GM19397 (cell line): ENCODE measurements around the gene ADCY1.
A peak's percentile ranks its signal among the peaks of the same experiment; 100 is the strongest.
"Not testable (repeated sequence)": the region's sequence is repeated elsewhere in the genome, so short reads cannot be mapped to it uniquely, and the experiment has no call there.

Source experiments
- ATAC-seq: cut with Tn5 transposase; IDR thresholded peaks from one replicate; pipeline ENCODE4 v1.9.1; 2021; ENCODE audit warnings: mild to moderate bottlenecking, moderate library complexity; ENCODE audit not compliant: unreplicated experiment

ADCY1 gene

GRCh38 chr7:45725231-45725630 is 151.1 kb downstream of the ADCY1 start:
- ATAC-seq, result not testable (repeated sequence)

DNA sequence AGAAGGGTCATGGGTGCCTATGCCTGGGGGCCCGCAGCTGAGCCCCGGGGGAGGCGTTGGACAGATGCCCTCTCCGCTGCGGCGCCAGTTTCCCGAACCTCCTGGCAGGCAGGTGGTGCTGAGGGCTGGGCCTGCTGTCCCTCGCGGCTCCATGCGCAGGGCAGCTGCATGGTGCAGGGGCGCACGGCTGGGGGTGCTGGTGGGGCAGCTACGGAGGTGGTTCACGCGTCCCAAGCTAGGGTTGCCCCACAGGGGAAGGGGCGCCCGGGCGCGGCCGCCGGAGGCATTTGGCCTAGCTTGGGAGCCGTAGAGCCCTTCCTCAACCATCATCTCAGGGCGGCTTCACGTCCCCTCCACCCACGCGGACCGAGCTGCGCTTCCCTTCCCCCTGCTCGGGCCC is 152.7 kb downstream of the ADCY1 start:
- no peak for ATAC-seq

GRCh38 chr7:45731692-45732443 is 157.7 kb downstream of the ADCY1 start:
- ATAC-seq, result not testable (repeated sequence)

DNA sequence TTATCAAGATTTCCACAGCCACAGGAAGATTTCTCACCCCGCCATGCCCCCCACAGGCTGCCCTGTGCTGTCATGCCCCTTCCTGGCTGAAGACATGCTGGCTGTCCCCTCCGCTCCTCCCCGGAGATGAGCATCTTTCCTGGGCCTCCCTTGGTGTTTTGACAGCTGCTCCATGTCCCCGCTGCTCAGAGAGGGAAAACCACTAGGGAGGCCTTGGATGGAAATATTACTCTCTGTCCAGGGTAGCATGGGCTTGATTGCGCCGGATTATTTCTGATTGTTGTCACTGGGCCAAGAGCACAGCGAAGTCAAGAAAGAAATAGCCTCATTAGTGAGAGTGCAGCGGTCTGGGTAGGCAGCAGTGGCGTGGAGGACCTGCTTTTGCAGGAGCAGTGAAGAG is 164.8 kb downstream of the ADCY1 start:
- ATAC-seq, result not testable (repeated sequence)

DNA sequence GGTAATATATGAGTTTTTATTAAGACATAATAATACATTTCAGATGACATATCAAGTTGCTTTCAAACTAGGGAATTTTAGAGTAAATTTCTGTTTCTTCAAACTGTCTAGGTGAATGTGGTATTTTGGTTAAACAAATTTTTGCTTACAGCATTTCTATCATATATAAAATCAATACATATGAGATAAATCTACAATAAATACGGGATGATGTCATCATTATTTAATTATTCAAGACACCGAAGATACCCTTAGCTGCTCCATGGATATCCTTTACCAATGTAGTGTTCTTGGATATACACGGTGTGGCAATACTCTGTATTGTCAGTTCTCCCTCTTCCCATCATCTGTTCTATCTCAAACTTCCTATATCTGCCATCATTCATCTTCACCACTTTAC is 166.4 kb downstream of the ADCY1 start:
- ATAC-seq, result not testable (repeated sequence)

- ATAC-seq, result not testable (repeated sequence)
Observed at GRCh38 chr7:45748976-45749375, 174.8 kb downstream of the ADCY1 start.

GRCh38 chr7:45751352-45751751 is 177.2 kb downstream of the ADCY1 start:
- not testable (repeated sequence) for ATAC-seq

DNA sequence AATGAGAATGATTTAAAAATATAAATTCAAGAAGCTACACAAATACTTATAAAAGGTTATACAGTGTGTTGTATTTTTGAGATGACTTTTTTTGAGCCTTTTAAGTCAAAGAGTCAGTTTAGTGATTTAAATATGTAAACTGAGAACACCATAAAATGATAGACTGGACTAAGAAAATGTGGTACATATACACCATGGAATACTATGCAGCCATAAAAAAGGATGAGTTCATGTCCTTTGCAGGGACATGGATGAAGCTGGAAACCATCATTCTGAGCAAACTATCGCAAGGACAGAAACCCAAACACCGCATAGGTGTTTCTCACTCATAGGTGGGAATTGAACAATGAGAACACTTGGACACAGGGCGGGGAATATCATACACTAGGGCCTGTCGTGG is 182.2 kb downstream of the ADCY1 start:
- ATAC-seq, result not testable (repeated sequence)

DNA sequence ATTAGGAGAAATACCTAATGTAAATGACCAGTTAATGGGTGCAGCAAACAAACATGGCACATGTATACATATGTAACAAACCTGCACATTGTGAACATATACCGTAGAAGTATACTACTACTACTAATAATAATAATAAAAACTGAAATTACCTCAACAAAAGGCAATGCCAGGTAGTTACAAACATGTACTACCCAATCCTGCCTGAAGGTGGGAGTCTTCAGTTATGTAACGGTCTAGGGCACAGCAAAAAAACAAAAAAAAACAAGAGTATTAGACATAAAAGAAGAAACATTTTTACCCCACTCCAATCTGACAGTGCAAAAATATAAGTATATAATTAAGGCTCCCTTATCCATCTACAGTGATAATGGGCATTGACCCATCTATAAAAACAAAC is 182.6 kb downstream of the ADCY1 start:
- ATAC-seq, result not testable (repeated sequence)

DNA sequence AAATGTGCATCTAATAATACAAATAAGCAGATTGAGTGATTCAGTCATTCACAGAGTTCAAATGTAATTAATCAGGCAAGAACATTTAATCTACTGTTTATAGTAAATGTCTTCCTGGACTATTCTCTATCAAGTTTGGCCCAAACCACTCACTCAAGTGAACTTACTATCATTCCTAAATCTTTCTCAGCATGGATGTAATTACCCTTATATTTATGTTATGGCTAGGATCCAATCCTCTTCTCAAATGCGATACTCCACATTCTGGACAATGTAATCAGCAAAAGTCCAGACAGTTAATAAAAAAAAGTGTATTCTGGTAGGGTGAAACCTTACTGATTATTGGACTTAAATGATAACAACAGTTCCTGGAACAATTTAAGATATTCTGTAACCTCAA is 185.3 kb downstream of the ADCY1 start:
- not testable (repeated sequence) for ATAC-seq

- ATAC-seq, result not testable (repeated sequence)
Observed at GRCh38 chr7:45761545-45762205, 187.5 kb downstream of the ADCY1 start.

DNA sequence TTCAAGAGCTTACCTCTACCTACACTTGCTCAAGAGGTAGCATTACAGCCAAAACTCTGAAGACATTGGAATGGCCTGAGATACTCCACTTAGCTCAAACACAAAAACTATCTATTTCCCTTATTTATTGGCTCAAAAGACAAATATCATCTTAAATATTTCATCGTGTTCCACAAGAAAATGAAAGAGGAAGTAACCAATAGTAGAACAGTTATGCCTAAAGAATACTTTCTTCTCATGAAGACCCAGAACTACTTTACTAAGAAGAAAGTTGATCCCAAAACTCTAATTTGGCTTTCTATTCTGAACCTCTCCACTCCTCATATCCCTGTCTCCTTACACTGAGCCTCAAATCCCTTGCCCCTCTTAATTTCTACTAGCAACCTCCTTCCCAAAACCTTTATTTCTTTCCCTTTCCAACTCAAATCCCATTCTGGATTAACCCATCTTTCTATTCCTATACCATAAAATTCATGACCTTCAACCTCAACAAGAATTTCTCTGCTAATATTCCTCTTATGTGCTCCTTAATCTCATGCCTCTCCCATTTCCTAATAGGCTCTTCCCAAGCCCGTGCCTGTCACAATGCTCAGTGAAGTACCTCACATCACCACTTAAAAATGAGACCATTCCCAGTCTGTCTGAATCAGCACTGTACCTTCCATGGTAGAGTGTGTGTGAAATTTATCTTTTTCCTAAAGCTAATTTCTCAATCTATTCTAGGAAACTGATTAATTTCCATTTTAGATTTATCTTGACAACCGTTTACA is 188.2 kb downstream of the ADCY1 start:
- ATAC-seq, result not testable (repeated sequence)

DNA sequence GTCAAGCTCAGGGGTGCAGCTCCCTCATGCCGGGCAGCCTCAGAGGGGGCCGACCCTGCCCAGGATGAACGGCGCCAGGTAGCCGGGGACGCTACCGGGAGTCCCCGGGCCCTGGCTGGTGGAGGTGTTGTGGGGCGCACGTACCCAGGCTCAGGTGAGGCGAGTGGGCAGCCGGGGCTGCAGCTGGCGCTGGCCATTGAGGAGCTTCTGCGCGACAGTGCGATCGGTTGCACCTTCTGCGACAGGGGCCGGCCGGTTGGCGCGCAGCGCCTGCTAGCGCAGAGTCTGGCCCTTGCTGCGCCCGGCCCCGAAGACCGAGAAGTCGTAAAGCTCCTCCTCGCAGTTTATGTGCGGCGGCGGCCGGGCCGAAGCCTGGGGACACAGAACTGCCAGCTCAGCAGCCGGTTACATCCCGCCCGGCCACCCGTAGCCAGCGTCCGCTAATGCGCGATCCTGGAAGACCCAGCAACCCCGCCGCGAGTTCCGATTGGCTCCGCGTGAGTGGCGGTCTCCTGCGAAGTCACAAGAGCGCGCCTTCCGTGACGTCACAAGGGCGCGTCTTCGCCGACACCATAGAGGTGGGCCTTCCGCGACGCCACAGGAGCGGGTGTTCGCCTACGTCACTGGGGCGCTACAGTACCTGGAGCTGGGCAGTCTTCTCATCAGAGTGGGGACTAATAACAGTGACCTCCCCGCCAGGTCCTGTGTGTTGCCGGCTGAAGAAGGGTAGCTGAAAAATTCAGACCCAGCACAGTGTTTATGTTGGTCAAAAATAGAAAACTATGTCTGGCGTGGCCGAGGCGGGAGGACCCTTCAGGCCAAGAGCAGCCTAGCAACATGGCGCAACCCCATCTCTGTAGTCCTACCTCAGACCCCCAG is 194.6 kb downstream of the ADCY1 start:
- peak; percentile 100 for ATAC-seq

DNA sequence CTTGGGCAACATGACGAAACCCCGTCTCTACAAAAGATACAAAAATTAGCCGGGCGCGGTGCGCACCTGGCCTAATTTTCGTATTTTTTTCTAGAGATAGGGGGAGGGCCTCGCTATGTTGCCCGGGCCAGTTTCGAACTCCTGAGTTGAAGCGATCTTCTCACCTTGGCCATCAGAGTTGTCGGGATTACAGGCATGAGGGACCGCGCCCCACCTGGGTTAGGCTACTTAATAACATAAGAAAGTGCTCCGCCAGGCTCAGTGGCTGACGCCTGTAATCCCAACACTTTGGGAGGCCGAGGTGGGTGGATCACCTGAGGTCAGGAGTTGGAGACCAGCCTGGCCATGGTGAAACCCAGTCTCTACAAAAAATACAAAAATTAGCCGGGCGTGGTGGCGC is 195.5 kb downstream of the ADCY1 start:
- not testable (repeated sequence) for ATAC-seq
